Ascending aorta (tissue), 2 donors: Measurements from ENCODE around the gene FSTL3. TPM values are rescaled to one million over a fixed set of nuclear protein-coding genes. Genes with fewer than 3 reads are reported as not detected.
"Not testable (repeated sequence)": the region's sequence is repeated elsewhere in the genome, so short reads cannot be mapped to it uniquely, and the experiment has no call there.

Source experiments
- DNase-seq, 2 donors: peaks; one replicate each; pipeline ENCODE4 v3.0.0-alpha.2; 2019; ENCODE audit warnings: low spot score in 2 of 2
- H3K27ac ChIP-seq, 2 donors: fragments of 200-600 bp; sonication (generic); one replicate each; pipeline ENCODE4 v1.5.1; 2016 to 2017; ENCODE audit warnings: mild to moderate bottlenecking in 1 of 2
- H3K27me3 ChIP-seq: fragments of 200-600 bp; sonication (generic); one replicate; pipeline ENCODE4 v1.5.1; 2017
- H3K36me3 ChIP-seq, 2 donors: fragments of 200-600 bp; sonication (generic); one replicate each; pipeline ENCODE4 v1.5.1; 2016
- H3K4me1 ChIP-seq, 2 donors: fragments of 200-600 bp; sonication (generic); one replicate each; pipeline ENCODE4 v1.5.1; 2016 to 2017; ENCODE audit warnings: mild to moderate bottlenecking in 1 of 2
- H3K4me3 ChIP-seq, 2 donors: fragments of 200-600 bp; sonication (generic); one replicate each; pipeline ENCODE4 v1.5.1; 2016 to 2017; ENCODE audit warnings: mild to moderate bottlenecking in 1 of 2
- H3K9me3 ChIP-seq, 2 donors: fragments of 200-600 bp; sonication (generic); one replicate each; pipeline ENCODE4 v1.5.1; 2016
- intact Hi-C: fragments of 100-400 bp; cut with DNase I; formaldehyde crosslinking; loops from one replicate; pipeline ENCODE4 v1.15.1; 2023
- total RNA-seq: library from RNA; depleted of rRNA; stranded (reverse); fragments of >200 nt; gene quantifications from one replicate; pipeline ENCODE4 v1.1.0, GENCODE V29; 2016
- TF ChIP-seq, protein P1 (sequence below), 3 experiments: fragments of 200-600 bp in 2 of 3; fragments of 450-650 bp in 1 of 3; sonication (generic) in 2 of 3; IDR thresholded peaks; one replicate each; pipeline ENCODE4 v1.5.1; 2016 to 2019; ENCODE audit warnings: antibody characterized with exemption in 3 of 3, mild to moderate bottlenecking in 1 of 3, moderate library complexity in 1 of 3

The FSTL3 gene
- total RNA-seq, 1 donor from 2014 or later = 541 TPM

DNA sequence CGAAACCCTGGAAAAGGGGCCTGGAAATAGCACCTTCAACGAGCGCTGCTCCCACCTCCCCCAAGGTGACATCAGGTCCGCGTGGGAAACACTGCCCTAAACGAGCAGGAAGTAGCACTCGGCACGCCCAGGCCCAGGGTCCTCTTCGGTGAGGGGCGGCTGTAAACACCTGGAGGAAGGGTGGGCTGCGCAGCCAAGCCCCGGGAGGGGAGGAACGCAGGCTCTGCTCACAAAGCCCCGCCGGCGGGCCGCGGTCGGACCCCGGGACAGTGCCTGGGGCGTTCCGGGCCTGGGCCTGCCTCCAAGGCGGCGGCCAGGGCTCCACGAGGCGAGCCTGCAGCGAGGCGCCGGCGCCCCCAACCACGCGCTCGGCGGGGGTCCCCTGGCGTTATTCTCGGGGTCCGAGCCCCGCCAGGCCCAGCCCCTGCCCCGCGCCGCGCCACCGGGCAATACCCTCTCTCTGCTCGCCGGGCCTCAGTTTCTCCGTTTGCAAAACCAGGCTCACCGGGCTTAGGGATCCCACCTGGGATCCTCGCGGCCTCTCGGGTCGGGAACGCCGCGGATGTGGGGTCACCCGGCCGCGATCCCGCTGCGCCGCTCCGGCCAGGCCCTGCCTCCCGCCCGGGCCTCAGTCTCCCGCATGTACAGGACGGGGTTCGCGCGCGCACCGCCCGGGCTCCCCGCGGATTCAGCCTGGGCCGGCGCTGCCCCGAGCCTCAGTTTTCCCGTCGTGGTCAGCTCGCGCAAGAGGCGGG is 13.8 kb upstream of the FSTL3 start:
- Histone ChIP-seq H3K36me3 (no peaks in the 10 kb centered on the region), H3K9me3 (no peaks in the 10 kb centered on the region), H3K4me1 (peaks cover 16 to 36% of the 10 kb centered on the region in 2 donors), H3K27me3 (no peaks in the 10 kb centered on the region), H3K4me3 (peak overlapping the region; percentile 88 to 99), H3K27ac (peak overlapping the region; percentile 68 to 71)
- intact Hi-C loops = loop anchor here (2.0 kb wide), 1 partner anchor 24 kb away; the partner anchor contains the start of gene FGF22
- DNase-seq = no peak
- TF ChIP-seq, protein P1, sequence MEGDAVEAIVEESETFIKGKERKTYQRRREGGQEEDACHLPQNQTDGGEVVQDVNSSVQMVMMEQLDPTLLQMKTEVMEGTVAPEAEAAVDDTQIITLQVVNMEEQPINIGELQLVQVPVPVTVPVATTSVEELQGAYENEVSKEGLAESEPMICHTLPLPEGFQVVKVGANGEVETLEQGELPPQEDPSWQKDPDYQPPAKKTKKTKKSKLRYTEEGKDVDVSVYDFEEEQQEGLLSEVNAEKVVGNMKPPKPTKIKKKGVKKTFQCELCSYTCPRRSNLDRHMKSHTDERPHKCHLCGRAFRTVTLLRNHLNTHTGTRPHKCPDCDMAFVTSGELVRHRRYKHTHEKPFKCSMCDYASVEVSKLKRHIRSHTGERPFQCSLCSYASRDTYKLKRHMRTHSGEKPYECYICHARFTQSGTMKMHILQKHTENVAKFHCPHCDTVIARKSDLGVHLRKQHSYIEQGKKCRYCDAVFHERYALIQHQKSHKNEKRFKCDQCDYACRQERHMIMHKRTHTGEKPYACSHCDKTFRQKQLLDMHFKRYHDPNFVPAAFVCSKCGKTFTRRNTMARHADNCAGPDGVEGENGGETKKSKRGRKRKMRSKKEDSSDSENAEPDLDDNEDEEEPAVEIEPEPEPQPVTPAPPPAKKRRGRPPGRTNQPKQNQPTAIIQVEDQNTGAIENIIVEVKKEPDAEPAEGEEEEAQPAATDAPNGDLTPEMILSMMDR (IDR thresholded peaks at IDR 0.05) = no peak

DNA sequence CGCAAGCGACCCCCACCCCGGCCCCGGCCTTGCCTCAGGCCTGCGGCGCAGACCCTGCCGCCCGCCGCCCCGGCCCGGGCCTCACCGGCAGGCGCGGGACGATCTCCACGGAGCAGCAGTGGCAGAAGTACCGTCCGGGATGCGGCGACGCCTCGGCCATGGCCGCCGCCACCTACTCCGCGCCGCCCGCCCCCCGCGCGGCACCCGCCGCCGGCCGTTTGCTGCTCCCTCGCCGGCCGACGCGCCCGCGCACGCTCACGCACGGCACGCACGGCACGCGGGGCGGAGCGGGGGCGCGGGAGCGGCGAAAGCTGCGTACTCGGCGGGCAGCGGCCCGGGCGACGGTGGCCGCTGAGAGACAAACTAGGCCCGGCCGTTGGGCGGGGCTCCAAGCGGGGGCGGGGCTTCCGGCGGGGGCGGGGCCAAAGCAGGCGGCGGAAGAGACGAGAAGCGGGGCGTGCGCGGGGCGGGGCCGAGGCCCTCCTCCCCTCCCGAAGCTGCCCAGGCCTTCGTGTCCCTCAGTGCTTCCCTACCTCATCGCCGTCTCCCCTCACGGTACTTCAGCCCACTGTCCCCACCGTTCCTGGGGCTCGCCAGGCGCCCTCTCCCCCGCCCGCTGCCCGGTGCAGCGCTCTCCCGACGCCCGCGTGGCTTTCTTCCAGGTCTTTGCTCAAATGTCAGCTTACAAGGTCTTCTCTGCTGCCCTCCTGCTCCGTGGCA is 13.1 kb upstream of the FSTL3 start, which contains the start of gene RNF126:
Gene RNF126, minus strand, starts transcription at position 253 of the 720 bp plus-strand sequence. Its CDS starts 93 bp downstream, at position 160.
- H3K4me1 ChIP-seq = peaks cover 16 to 36% of the 10 kb centered on the region in 2 donors
- peak within 1 kb of the TSS; percentile 91 to 92 for H3K27ac ChIP-seq
- H3K27me3 ChIP-seq = no peaks in the 10 kb centered on the region
- intact Hi-C loops = loop anchor here (1.0 to 2.0 kb wide), 4 partner anchors 14 to 134 kb away; partner anchors contain the start of genes FGF22, POLRMT and PTBP1
- H3K4me3 ChIP-seq = peak within 1 kb of the TSS; percentile 88 to 99
- no peaks in the 10 kb centered on the region for H3K36me3 ChIP-seq
- DNase-seq = peak; percentile 66 to 96
- H3K9me3 ChIP-seq = no peaks in the 10 kb centered on the region
- TF ChIP-seq, protein P1 (IDR thresholded peaks at IDR 0.05) = no peak

DNA sequence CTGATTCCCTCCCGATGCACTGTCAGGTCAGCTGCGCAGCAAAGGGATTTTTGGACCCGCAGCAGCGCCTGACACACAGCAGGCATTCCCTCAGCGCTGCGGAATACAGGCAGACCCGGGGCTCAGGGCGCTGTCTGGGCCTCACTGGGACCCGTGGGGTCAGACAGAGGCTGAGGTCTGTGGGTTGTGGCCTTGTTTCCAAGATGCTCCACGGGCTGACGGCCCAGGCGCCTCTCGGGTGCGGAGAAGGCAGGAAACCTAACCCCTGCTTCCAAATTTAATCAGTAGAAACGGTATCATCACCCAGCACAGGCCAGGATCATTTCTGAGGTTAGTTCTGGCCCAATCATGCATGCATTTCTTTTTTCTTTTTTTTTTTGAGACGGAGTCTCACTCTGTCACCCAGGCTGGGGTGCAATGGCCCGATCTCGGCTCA is 12.5 kb upstream of the FSTL3 start:
- DNase-seq = no peak
- TF ChIP-seq, protein P1 (IDR thresholded peaks at IDR 0.05) = no peak
- Histone ChIP-seq H3K27me3 (no peaks in the 10 kb centered on the region), H3K36me3 (no peaks in the 10 kb centered on the region), H3K4me3 (peak overlapping the region; percentile 88 to 99), H3K4me1 (peaks cover 16 to 36% of the 10 kb centered on the region in 2 donors), H3K9me3 (no peaks in the 10 kb centered on the region), H3K27ac (peak overlapping the region; percentile 91 to 92)
- intact Hi-C loops = loop anchor here (1.0 to 2.0 kb wide), 5 partner anchors 14 to 257 kb away; partner anchors contain the start of genes FGF22, POLRMT and PTBP1

DNA sequence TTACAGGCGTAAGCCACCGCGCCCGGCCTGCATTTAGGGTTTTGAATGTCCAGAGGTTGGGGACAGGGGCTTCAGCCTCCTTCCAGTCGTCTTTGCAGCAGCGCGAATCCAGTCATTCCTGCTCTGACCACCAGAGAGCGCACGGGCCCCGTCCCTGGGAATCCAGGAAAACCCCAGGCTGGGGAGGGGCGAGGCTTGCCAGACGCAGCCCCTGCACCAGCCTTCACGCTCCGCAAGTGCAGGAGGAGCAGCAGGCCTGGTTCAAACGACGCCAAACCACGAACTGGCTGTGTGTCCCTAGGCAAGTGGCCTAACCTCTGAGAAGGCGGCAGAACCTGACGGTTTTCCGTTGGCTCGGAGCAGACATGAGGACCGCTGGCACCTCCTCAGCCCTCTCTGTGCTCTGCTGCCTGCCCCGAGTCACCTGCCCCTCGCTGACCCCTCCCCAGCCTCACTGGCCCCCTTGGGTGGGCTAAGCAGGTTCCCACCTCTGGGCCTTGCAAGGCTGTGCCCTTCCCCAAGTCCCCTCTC is 11.2 kb upstream of the FSTL3 start:
- intact Hi-C loops = loop anchor here (1.0 to 2.0 kb wide), 2 partner anchors 69 to 256 kb away; no protein-coding TSS in a partner anchor
- no peaks in the 10 kb centered on the region for H3K9me3 ChIP-seq
- peak overlapping the region in 1 of 2 donors; percentile 41 for H3K4me3 ChIP-seq
- TF ChIP-seq, protein P1 (IDR thresholded peaks at IDR 0.05) = peak; percentile 94 to 99 (median 97)
- H3K4me1 ChIP-seq = peaks cover 16 to 35% of the 10 kb centered on the region in 2 donors
- H3K27ac ChIP-seq = no peak overlapping the region
- no peaks in the 10 kb centered on the region for H3K27me3 ChIP-seq
- no peaks in the 10 kb centered on the region for H3K36me3 ChIP-seq
- DNase-seq = peak in 1 of 2 donors; percentile 87

DNA sequence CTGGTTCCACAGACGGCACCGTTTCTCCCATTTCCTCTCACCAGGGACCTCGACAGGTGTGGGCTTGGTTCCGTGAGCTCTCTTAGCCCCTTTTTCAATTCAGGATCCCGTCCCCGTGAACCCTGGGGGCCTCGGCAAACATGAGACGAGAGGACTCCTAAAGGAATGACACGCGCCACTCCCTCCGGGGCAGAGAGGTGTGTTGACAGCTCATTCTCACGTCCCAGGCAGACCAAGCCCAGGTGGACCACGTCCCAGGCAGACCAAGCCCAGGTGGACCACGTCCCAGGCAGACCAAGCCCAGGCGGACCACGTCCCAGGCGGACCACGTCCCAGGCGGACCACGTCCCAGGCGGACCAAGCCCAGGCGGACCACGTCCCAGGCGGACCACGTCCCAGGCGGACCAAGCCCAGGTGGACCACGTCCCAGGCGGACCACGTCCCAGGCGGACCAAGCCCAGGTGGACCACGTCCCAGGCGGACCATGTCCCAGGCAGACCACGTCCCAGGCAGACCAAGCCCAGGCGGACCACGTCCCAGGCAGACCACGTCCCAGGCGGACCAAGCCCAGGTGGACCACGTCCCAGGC is 9.1 kb upstream of the FSTL3 start:
- intact Hi-C loops, H3K27ac ChIP-seq, H3K36me3 ChIP-seq, H3K4me3 ChIP-seq, H3K27me3 ChIP-seq, DNase-seq, H3K9me3 ChIP-seq: not testable (repeated sequence)
- peaks cover 5 to 15% of the 10 kb centered on the region in 2 donors for H3K4me1 ChIP-seq

DNA sequence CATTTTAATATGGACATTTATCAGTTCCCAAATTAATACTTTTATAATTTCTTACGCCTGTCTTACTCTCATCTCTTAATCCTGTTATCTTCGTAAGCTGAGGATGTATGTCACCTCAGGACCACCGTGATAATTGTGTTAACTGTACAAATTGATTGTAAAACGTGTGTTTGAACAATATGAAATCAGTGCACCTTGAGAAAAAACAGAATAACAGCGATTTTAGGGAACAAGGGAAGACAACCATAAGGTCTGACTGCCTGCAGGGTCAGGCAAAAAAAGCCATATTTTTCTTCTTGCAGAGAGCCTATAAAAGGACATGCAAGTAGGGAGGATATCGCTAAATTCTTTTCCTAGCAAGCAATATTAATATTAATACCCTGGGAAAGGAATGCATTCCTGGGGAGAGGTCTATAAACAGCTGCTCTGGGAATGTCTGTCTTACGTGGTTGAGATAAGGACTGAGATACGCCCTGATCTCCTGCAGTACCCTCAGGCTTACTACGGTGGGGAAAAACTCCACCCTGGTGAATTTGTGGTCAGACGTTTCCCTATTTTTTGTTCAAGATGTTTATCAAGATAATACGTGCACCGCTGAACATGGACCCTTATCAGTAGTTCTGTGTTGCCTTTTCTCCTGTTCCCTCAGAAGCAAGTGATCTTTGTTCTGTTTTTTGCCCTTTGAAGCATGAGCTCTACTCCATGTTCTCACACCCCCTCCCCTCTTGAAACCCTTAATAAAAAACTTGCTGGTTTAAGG is 7.3 kb upstream of the FSTL3 start:
- H3K27me3 ChIP-seq, H3K27ac ChIP-seq, intact Hi-C loops, H3K4me3 ChIP-seq, H3K36me3 ChIP-seq, DNase-seq, H3K4me1 ChIP-seq, H3K9me3 ChIP-seq: not testable (repeated sequence)
